HL-60 (cell line): ENCODE data around the gene ASTN2.
"Not testable (repeated sequence)": the region's sequence is repeated elsewhere in the genome, so short reads cannot be mapped to it uniquely, and the experiment has no call there.

Experiments used
- DNase-seq, 2 experiments: peaks; one replicate each; pipeline ENCODE4 v3.0.0-alpha.2; 2010 to 2020; ENCODE audit warnings: low read depth in 1 of 2, low spot score in 1 of 2
- H3K27ac ChIP-seq: fragments of 250-450 bp; sonication (Bioruptor Pico); replicated peaks from 2 replicates; pipeline ENCODE4 v1.5.1; 2020; ENCODE audit warnings: mild to moderate bottlenecking, moderate library complexity
- H3K27me3 ChIP-seq: fragments of 250-450 bp; sonication (Bioruptor Pico); 2 replicates; pipeline ENCODE4 v1.5.1; 2021; ENCODE audit warnings: mild to moderate bottlenecking, moderate library complexity; ENCODE audit not compliant: insufficient read depth, poor library complexity, severe bottlenecking
- H3K4me3 ChIP-seq: replicated peaks from 2 replicates; pipeline ENCODE4 v1.5.1; 2011; ENCODE audit warnings: mild to moderate bottlenecking, control low read depth, low read length; ENCODE audit not compliant: insufficient read depth
- CTCF ChIP-seq: IDR thresholded peaks from one replicate; pipeline ENCODE4 v1.5.1; 2011; ENCODE audit warnings: low read length, control low read depth, inconsistent platforms; ENCODE audit not compliant: insufficient read depth
- GABPA ChIP-seq: IDR thresholded peaks from 2 replicates; pipeline ENCODE4 v1.6.1; 2012; ENCODE audit warnings: low read depth
- POLR2AphosphoS5 ChIP-seq: IDR thresholded peaks from 2 replicates; pipeline ENCODE4 v1.6.1; 2012; ENCODE audit warnings: low read depth
- REST ChIP-seq: IDR thresholded peaks from 2 replicates; pipeline ENCODE4 v1.6.1; 2012; ENCODE audit warnings: low read depth; ENCODE audit not compliant: insufficient replicate concordance
- SPI1 ChIP-seq: IDR thresholded peaks from 2 replicates; pipeline ENCODE4 v1.6.1; 2012; ENCODE audit warnings: low read depth, mild to moderate bottlenecking, borderline replicate concordance

ASTN2 gene

GRCh38 chr9:116844621-116845020 is 570.2 kb downstream of the ASTN2 start:
- no peak for DNase-seq
- TF ChIP-seq SPI1 (no peak), POLR2AphosphoS5 (no peak), CTCF (no peak), GABPA (no peak), REST (no peak)
- H3K4me3 ChIP-seq = no peak overlapping the region
- H3K27ac ChIP-seq = no peak overlapping the region
- H3K27me3 ChIP-seq = no peaks in the 10 kb centered on the region

- H3K27ac ChIP-seq = no peak overlapping the region
- TF ChIP-seq CTCF (no peak), SPI1 (no peak), REST (no peak), POLR2AphosphoS5 (no peak)
- H3K4me3 ChIP-seq = no peak overlapping the region
- H3K27me3 ChIP-seq = no peaks in the 10 kb centered on the region
- no peak for DNase-seq
These were observed 570.8 kb downstream of the ASTN2 start for GRCh38 chr9:116843863-116844620.

- Histone ChIP-seq H3K27ac (no peak overlapping the region), H3K4me3 (no peak overlapping the region), H3K27me3 (no peaks in the 10 kb centered on the region)
- DNase-seq = no peak
- TF ChIP-seq CTCF = no peak
- no peak for TF ChIP-seq SPI1
- no peak for TF ChIP-seq GABPA
- no peak for TF ChIP-seq POLR2AphosphoS5
These were observed 572.2 kb downstream of the ASTN2 start for GRCh38 chr9:116842658-116843057.

GRCh38 chr9:116838468-116838867 is 576.4 kb downstream of the ASTN2 start:
- not testable (repeated sequence) for H3K27ac ChIP-seq, H3K27me3 ChIP-seq, DNase-seq, H3K4me3 ChIP-seq
